Heart right ventricle (tissue), 16 donors: ENCODE measurements around the gene FRAS1. TPM values are rescaled to one million over a fixed set of nuclear protein-coding genes. Genes with fewer than 3 reads are reported as not detected.

Experiments used
- ATAC-seq, 8 donors: fragments of 200-7000 bp; cut with Tn5 transposase; one replicate each; pipeline ENCODE4 v1.9.1; 2020; ENCODE audit warnings: mild to moderate bottlenecking in 8 of 8, moderate library complexity in 8 of 8, moderate number of reproducible peaks in 1 of 8
- DNase-seq, 2 donors: peaks; one replicate each; pipeline ENCODE4 v3.0.0-alpha.2; 2020
- H3K27ac ChIP-seq, 10 donors: fragments of 200-600 bp; sonication (generic) in 2 of 10; one replicate each; pipeline versions ENCODE4 v1.5.0 to v1.8.0; 2020 to 2022; ENCODE audit warnings: mild to moderate bottlenecking in 3 of 10
- H3K27me3 ChIP-seq, 7 donors: fragments of 200-600 bp; one replicate each; pipeline ENCODE4 v1.8.0; 2021 to 2022; ENCODE audit warnings: mild to moderate bottlenecking in 2 of 7
- H3K36me3 ChIP-seq, 9 donors: fragments of 200-600 bp; sonication (generic) in 1 of 9; one replicate each; pipeline versions ENCODE4 v1.5.0 to v1.8.0; 2020 to 2022; ENCODE audit warnings: mild to moderate bottlenecking in 2 of 9
- H3K4me1 ChIP-seq, 9 donors: fragments of 200-600 bp; sonication (generic) in 1 of 9; one replicate each; pipeline versions ENCODE4 v1.5.0 to v1.8.0; 2020 to 2022; ENCODE audit warnings: mild to moderate bottlenecking in 4 of 9
- H3K4me3 ChIP-seq, 10 donors: fragments of 200-600 bp; sonication (generic) in 2 of 10; one replicate each; pipeline versions ENCODE4 v1.5.0 to v1.8.0; 2020 to 2022; ENCODE audit warnings: mild to moderate bottlenecking in 7 of 10, moderate library complexity in 2 of 10
- H3K9me3 ChIP-seq, 11 donors: fragments of 200-600 bp in 10 of 11; sonication (generic) in 2 of 11; one replicate each; pipeline versions ENCODE4 v1.5.0 to v1.8.0; 2013 to 2022; ENCODE audit warnings: mild to moderate bottlenecking in 2 of 11, control low read depth in 1 of 11, moderate library complexity in 1 of 11
- CTCF ChIP-seq, 9 donors: fragments of 200-600 bp; sonication (generic) in 2 of 9; IDR thresholded peaks; one replicate each; pipeline versions ENCODE4 v1.5.0 to v1.8.0; 2021 to 2022; ENCODE audit warnings: antibody characterized with exemption in 9 of 9, mild to moderate bottlenecking in 5 of 9, moderate library complexity in 1 of 9
- WGBS, 2 donors: extraction: QIAGEN DNeasy Blood & Tissue Kit; methylation state at CpG; one replicate each; pipeline ENCODE4 v1.1.7; 2013; ENCODE audit warnings: inconsistent platforms in 1 of 2; 5-methylcytosine and 5-hydroxymethylcytosine counted together
- intact Hi-C, 10 donors: fragments of 100-400 bp; cut with DNase I; formaldehyde crosslinking; loops; one replicate each; pipeline versions ENCODE4 v1.11.1 to v1.14.2; 2022
- polyA plus RNA-seq, 2 donors: library from polyadenylated mRNA; stranded (reverse); fragments of 200-250 nt; gene quantifications; one replicate each; pipeline ENCODE4 v1.2.3, GENCODE V29; 2013
- total RNA-seq, 10 donors: library from RNA; stranded (reverse); fragmentation: NEBNext Ultra II Directional in 3 of 10; extraction: Animal tissue kit (Norgen Biotek cat#: 25700) in 3 of 10; gene quantifications; one replicate each; pipeline versions ENCODE4 v1.2.1 to v1.2.4, GENCODE V29; 2021 to 2023
- donor health status: Arrhythmogenic right ventricular cardiomyopathy.
- donor health status: ischemic (EF 13 %, LVEDD 7.1; RV severe dilation, severe dysfunction).
- donor health status: healthy with polysubstance abuse.
- donor health status: DM: no; HTN: yes; CAD: no.
- donor health status: DM: no; HTN: no; CAD: no.
- donor health status: ischemic (EF 25% LVEDD 6.9; RV normal size, moderate dysfunction).
- donor health status: ischemic (EF 25% LVEDD 5.7; RV mildly dilated, moderate dysfunction).
- donor health status: healthy.
- donor health status: DM: yes; HTN: yes; CAD: no.
- donor health status: Ischemic cardiomyopathy.
- donor health status: ischemic (EF 35%, LVEDD 5.7; RV mildly dilated, moderate dysfunction).
- donor health status: nonischemic (EF 11% LVEDD 7.7; RV severe dilation, severe dysfunction).
- donor health status: DM: yes; HTN: yes; CAD: no.
- donor health status: PGD.
- donor health status: ischemic (EF 29% LVEDD 5.4; RV normal size, mild dysfunction).
- donor health status: nonischemic (EF 23%, LVEDD 6.1; RV moderate dilation, normal function).

The FRAS1 gene
- total and polyA plus RNA-seq, 12 donors = 0.93 to 6.2 (median 3.1) TPM

GRCh38 chr4:78227411-78228057 is 170.4 kb downstream of the FRAS1 start:
- no peak for TF ChIP-seq CTCF (IDR thresholded peaks at IDR 0.05)
- ATAC-seq = no peak
- H3K4me3 ChIP-seq = no peak overlapping the region
- peaks cover 0 to 17% (median 0%) of the 10 kb centered on the region in 11 donors for H3K9me3 ChIP-seq
- H3K27ac ChIP-seq = no peak overlapping the region
- no peaks in the 10 kb centered on the region for H3K27me3 ChIP-seq
- no peak for DNase-seq
- H3K4me1 ChIP-seq = no peaks in the 10 kb centered on the region
- 82 to 85% methylated on average over 1 of the region's 1 CpG for WGBS, 2 donors
- no peaks in the 10 kb centered on the region for H3K36me3 ChIP-seq
- intact Hi-C loops = no loop called here

GRCh38 chr4:78235800-78236199 is 178.7 kb downstream of the FRAS1 start:
- no peak overlapping the region for H3K4me3 ChIP-seq
- no peaks in the 10 kb centered on the region for H3K4me1 ChIP-seq
- no peak for TF ChIP-seq CTCF (IDR thresholded peaks at IDR 0.05)
- H3K9me3 ChIP-seq = no peaks in the 10 kb centered on the region
- ATAC-seq (no peak), DNase-seq (no peak)
- no peak overlapping the region for H3K27ac ChIP-seq
- intact Hi-C loops = loop anchor here in 1 of 10 donors (5.0 kb wide), 1 partner anchor 803 kb away; no protein-coding TSS in a partner anchor
- no peaks in the 10 kb centered on the region for H3K27me3 ChIP-seq
- H3K36me3 ChIP-seq = no peaks in the 10 kb centered on the region

DNA sequence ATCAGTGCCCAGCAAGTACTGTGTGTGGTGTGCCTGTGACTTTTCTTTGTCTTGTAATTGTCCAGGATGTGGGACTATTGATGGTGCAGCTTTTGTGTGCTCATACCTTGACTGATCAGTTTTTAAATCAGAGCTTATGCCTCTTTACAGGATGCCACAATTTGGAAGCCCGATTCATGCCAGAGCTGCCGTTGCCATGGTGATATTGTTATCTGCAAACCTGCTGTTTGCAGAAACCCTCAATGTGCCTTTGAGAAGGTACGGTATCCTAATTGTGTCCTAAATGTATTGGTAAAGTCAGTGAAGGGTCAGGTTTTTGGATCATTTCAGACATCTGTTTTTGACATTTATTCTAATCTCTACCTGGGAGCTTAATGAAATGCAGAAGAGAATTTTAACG is 180.2 kb downstream of the FRAS1 start:
- intact Hi-C loops = loop anchor here in 1 of 10 donors (5.0 kb wide), 1 partner anchor 805 kb away; no protein-coding TSS in a partner anchor
- no peaks in the 10 kb centered on the region for H3K27me3 ChIP-seq
- TF ChIP-seq CTCF (IDR thresholded peaks at IDR 0.05) = no peak
- no peaks in the 10 kb centered on the region for H3K4me1 ChIP-seq
- H3K9me3 ChIP-seq = no peaks in the 10 kb centered on the region
- no peak for DNase-seq
- H3K27ac ChIP-seq = no peak overlapping the region
- H3K4me3 ChIP-seq = no peak overlapping the region
- ATAC-seq = no peak
- no peaks in the 10 kb centered on the region for H3K36me3 ChIP-seq
- 74 to 79% methylated on average over 4 of the region's 4 CpGs for WGBS, 2 donors

DNA sequence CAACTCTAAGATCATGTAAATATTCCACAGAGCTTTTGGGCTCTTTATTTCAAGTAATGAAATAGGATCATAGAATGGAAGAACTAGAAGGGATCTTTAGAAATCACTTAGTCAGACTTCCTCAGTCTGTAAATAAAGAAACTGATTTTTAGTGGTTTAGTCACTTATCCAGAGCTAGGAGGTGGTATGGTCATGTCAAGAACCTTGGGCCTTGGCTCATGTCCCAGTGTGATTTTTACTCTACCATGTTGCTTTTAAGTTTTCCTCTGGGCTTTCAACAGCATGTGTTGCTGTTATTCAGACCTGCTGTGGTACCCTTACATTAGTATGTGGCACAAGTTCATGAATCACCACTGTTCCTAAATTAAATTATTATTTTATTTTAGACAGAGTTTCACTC is 184.9 kb downstream of the FRAS1 start:
- Histone ChIP-seq H3K4me3 (no peak overlapping the region), H3K9me3 (no peaks in the 10 kb centered on the region), H3K4me1 (no peaks in the 10 kb centered on the region), H3K36me3 (no peaks in the 10 kb centered on the region), H3K27me3 (peaks cover 0 to 5% (median 0%) of the 10 kb centered on the region in 7 donors), H3K27ac (no peak overlapping the region)
- ATAC-seq = no peak
- intact Hi-C loops = no loop called here
- DNase-seq = no peak
- TF ChIP-seq CTCF (IDR thresholded peaks at IDR 0.05) = no peak
